IPS-20b (cell line): ENCODE measurements around the gene OR10H1.
"Not testable (repeated sequence)": the region's sequence is repeated elsewhere in the genome, so short reads cannot be mapped to it uniquely, and the experiment has no call there.

ENCODE experiments used
- H3K27ac ChIP-seq: one replicate; pipeline ENCODE4 v1.5.1; 2013; ENCODE audit warnings: low read length
- H3K27me3 ChIP-seq: 2 replicates; pipeline ENCODE4 v1.6.1; 2013; ENCODE audit warnings: mild to moderate bottlenecking, low read length, inconsistent platforms; ENCODE audit not compliant: insufficient read depth
- H3K36me3 ChIP-seq: 2 replicates; pipeline ENCODE4 v1.6.1; 2013; ENCODE audit warnings: low read depth, mild to moderate bottlenecking, inconsistent platforms, low read length, moderate library complexity; ENCODE audit not compliant: insufficient read depth
- H3K4me1 ChIP-seq: 2 replicates; pipeline ENCODE4 v1.6.1; 2013; ENCODE audit warnings: mild to moderate bottlenecking, control low read depth, inconsistent platforms, low read length, moderate library complexity; ENCODE audit not compliant: insufficient read depth
- H3K4me3 ChIP-seq: 2 replicates; pipeline ENCODE4 v1.5.1; 2013; ENCODE audit warnings: mild to moderate bottlenecking, low read length, inconsistent platforms
- H3K9ac ChIP-seq: 2 replicates; pipeline ENCODE4 v1.6.1; 2013; ENCODE audit warnings: low read depth, mild to moderate bottlenecking, inconsistent platforms, low read length, moderate library complexity
- H3K9me3 ChIP-seq: 2 replicates; pipeline ENCODE4 v1.6.1; 2013; ENCODE audit warnings: mild to moderate bottlenecking, low read depth, low read length, inconsistent platforms; ENCODE audit not compliant: insufficient read depth

OR10H1 gene

DNA sequence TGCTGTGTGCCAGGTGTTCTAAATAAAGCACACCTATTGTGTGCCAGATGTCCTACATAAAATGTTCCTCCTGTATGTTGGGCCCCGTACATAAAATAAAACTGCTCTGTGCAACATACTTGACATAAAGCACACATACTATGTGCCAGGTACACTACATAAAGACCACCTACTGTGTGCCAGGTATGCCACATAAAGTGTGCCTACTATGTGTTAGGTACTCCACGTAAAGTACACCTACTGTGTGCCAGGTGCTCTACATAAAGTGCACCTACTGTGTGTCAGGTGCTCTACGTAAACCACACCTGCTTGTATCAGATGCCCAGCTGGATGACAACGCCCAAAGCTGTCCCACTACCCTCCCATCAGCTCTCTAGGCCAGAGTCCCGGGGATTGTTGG is 33.8 kb downstream of the OR10H1 start:
- no peak overlapping the region for H3K27ac ChIP-seq
- H3K9ac ChIP-seq = no peak overlapping the region
- no peaks in the 10 kb centered on the region for H3K4me1 ChIP-seq
- no peaks in the 10 kb centered on the region for H3K36me3 ChIP-seq
- no peak overlapping the region for H3K4me3 ChIP-seq
- no peaks in the 10 kb centered on the region for H3K27me3 ChIP-seq
- H3K9me3 ChIP-seq = peaks cover 70% of the 10 kb centered on the region

DNA sequence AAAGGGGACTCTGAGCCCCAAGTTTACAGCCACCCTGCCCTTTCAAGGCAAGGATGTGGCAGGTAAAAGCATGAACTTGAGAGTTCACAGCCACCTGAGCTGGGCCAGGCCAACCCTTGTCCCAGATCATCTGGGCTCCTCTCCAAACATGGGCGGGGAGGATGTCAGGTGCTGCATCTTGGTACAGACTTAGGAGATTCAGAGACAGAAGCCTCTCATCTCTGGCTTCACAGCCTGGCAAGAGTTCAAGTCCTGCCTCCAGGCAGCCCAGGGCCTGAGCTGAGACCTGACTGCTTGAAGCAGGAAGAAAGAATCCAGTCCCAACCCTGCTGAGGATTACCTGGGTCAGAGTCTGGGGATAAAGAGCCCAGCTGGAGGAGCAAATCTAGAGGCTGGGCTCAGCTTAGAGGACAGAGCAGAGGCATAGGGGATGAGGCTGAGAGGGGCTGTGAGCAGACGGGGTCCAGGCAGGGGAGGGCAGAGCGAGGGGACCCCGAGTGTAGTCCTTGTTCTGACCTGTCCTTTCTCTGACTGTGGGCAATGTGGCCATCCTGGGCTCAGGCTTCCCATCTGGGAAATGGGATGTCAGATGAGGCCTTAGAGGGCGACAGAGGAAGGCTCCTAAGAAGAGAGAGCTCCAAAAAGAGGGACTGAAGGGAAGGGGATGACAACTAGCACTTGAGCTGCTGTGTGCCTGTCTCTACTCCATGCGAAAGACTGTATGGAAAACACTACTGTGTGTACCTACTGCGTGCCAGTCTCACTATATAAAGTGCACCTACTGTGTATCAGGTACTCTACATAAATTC is 34.6 kb downstream of the OR10H1 start:
- no peak overlapping the region for H3K27ac ChIP-seq
- H3K4me3 ChIP-seq = no peak overlapping the region
- no peaks in the 10 kb centered on the region for H3K36me3 ChIP-seq
- H3K9ac ChIP-seq = no peak overlapping the region
- H3K9me3 ChIP-seq = peaks cover 74% of the 10 kb centered on the region
- no peaks in the 10 kb centered on the region for H3K27me3 ChIP-seq
- H3K4me1 ChIP-seq = no peaks in the 10 kb centered on the region

DNA sequence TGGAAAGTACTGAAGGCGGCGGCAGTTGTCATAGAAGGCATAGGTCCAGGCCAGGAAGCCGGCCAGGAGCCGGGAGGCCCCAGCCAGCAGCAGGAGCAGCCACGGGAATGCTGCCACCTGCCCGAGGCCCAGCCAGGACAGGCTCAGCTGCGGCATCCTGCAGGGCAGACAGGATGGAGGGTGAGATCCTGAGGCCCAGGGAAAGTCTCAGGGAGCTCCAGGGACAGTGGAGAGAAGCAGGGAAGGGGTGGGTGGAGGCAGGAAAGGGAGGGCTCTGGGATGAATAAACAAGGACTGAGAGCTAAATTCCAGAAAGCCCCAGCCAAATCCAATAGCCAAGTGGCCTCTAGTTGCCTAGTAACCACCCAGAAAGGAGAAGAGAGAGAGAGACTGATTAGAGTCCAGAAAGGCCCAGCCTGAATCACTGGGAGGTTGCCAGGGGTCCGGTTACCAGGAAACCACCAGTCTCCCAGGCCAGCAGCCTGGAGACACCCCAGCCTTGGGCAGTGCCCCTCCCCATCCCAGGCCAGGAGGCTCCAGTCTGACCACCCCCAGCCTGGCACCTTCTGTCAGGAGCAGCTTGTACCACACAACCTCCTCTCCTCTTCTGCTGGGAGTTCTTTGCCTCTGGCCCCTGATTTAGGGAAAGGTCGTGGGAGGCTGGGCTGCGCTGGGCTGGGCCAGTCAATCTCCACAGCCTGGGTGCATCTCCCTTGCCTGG is 35.5 kb downstream of the OR10H1 start:
- Histone ChIP-seq H3K9ac (no peak overlapping the region), H3K9me3 (peaks cover 83% of the 10 kb centered on the region), H3K4me3 (no peak overlapping the region), H3K4me1 (no peaks in the 10 kb centered on the region), H3K27ac (no peak overlapping the region), H3K36me3 (no peaks in the 10 kb centered on the region), H3K27me3 (no peaks in the 10 kb centered on the region)

DNA sequence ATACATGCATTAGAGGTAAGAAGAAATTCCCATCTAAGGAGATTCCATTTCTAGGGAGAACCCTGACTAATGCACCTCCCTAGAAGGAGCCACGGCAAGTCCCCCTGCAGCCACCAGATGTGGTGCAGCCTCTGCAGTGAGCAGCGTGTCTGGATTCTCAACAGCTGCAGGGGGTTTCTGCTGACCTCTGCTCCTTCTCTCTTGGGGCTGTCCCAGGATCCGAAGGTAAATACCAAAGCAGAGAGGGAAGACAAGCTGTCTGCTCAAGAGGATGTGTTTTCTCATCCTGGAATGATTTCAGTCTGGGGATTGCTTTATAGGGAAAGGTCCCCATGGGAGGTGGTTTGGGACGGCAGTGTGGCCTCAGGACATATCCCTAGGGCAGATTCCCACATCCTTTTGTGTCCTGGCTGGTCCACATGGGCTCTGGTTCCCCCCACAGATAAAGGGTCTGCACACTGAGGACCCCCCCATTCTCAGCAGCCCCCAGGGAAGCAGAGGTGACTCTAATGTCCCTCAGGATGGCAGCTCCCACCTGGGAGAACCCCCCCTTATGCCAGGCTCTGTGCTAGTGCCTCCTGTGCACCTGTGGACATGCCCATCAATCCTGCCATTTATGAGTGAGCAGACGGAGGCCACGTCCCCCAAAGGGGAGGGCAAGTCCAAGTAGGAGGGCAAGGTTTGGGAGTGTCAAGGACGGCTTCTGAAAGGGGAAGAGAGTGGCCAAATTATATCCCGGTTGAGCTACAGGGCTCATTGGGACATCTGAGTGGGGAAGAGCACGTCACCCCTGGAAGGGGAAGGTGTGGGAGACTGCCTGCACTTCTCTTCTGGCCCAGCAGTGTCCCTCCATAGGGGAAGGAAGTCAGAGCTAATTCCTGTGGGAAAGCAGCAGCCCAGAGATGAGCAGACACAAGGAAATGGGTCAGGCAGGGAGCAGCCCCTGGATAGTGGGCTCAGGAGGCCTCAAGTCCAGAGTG is 38.2 kb downstream of the OR10H1 start:
- no peaks in the 10 kb centered on the region for H3K27me3 ChIP-seq
- no peak overlapping the region for H3K9ac ChIP-seq
- H3K4me1 ChIP-seq = no peaks in the 10 kb centered on the region
- H3K4me3 ChIP-seq = no peak overlapping the region
- H3K27ac ChIP-seq = no peak overlapping the region
- no peaks in the 10 kb centered on the region for H3K36me3 ChIP-seq
- peaks cover 87% of the 10 kb centered on the region for H3K9me3 ChIP-seq

DNA sequence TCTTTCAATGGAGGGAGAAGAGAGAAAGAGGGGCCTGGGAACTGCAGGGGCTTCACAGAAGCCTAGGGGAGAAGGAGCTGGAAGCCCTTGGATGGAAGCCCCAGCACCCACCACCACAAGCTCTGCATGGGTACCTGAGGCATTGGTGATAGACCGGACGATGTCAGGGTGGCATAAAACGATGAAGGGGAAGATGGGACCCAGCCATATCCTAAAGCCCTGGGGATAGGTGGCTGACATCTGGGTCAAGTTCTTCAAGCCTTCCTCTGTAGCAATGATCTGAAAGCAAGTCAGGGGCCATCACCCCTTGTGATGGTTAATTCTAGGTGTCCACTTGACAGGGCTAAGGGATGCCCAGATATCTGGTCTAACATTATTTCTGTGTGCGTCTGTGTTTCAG is 39.2 kb downstream of the OR10H1 start:
- peaks cover 86% of the 10 kb centered on the region for H3K9me3 ChIP-seq
- H3K4me1 ChIP-seq = no peaks in the 10 kb centered on the region
- H3K9ac ChIP-seq = no peak overlapping the region
- no peaks in the 10 kb centered on the region for H3K36me3 ChIP-seq
- H3K4me3 ChIP-seq = no peak overlapping the region
- H3K27me3 ChIP-seq = no peaks in the 10 kb centered on the region
- no peak overlapping the region for H3K27ac ChIP-seq

DNA sequence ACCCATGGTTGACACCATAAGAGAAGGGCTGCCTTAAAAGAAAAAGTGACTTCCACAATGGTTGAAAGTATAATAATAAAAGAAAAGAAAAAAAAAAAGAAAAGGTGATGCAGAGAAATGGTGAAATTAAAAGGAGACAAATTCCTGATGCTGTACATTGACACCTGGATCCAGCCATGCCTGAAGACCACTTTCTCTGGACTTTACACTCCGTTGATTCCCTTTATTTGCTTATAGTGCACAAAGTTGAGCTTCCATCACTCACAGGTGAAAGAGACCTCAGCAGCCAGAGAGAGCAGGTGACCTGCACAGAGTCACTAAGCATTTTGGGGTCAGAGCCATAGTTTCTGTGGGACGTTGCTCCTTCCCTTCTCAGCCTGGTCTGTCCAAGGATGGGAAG is 40.2 kb downstream of the OR10H1 start:
- no peaks in the 10 kb centered on the region for H3K4me1 ChIP-seq
- H3K9ac ChIP-seq = no peak overlapping the region
- peak overlapping the region; percentile 18; the same call in 1 of the 2 replicates for H3K4me3 ChIP-seq
- no peak overlapping the region for H3K27ac ChIP-seq
- H3K27me3 ChIP-seq = no peaks in the 10 kb centered on the region
- H3K9me3 ChIP-seq = peaks cover 86% of the 10 kb centered on the region
- H3K36me3 ChIP-seq = no peaks in the 10 kb centered on the region

DNA sequence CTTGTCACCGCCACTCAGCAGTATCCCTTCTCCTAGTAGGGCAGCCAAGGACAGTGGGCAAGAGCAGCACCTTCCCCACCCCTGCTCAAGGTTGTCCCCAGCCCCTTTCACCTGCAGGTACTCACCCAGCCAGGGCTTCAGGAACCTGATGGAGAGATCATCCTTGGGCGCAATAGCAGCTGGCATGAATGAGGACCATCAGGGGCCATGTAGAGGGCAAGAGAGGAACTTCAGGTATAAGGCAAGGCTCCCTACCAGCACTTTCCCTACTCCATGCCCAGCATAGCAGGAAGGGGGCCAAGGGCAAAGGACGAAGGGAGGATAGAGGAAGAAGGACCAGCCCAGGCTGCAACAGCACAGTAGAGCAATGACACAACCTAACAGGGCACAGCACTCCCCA is 41.3 kb downstream of the OR10H1 start:
- H3K4me1 ChIP-seq, H3K4me3 ChIP-seq, H3K9ac ChIP-seq, H3K27me3 ChIP-seq, H3K36me3 ChIP-seq, H3K27ac ChIP-seq: not testable (repeated sequence)
- H3K9me3 ChIP-seq = peaks cover 86% of the 10 kb centered on the region

DNA sequence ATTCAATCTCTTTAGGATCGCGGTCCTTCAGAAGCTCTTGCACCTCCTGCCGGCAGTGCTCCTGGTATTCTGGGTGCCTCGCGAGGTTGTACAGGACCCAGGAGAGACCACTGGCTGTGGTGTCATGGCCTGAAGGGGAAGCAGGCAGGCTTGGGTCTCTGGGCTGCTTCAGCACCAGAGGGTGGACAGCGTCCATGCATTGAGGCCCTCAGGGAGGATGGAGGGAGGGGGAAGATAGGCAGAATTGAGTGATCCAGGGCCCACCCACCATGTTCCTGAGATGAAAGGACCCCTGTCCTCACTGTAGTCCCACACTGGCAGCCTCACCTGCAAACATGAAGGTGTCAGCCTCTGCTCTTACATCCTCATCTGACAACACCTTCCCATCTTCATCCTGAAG is 45.9 kb downstream of the OR10H1 start:
- Histone ChIP-seq H3K4me3 (no peak overlapping the region), H3K4me1 (no peaks in the 10 kb centered on the region), H3K27me3 (no peaks in the 10 kb centered on the region), H3K9me3 (peaks cover 95% of the 10 kb centered on the region), H3K36me3 (no peaks in the 10 kb centered on the region), H3K27ac (no peak overlapping the region), H3K9ac (no peak overlapping the region)

DNA sequence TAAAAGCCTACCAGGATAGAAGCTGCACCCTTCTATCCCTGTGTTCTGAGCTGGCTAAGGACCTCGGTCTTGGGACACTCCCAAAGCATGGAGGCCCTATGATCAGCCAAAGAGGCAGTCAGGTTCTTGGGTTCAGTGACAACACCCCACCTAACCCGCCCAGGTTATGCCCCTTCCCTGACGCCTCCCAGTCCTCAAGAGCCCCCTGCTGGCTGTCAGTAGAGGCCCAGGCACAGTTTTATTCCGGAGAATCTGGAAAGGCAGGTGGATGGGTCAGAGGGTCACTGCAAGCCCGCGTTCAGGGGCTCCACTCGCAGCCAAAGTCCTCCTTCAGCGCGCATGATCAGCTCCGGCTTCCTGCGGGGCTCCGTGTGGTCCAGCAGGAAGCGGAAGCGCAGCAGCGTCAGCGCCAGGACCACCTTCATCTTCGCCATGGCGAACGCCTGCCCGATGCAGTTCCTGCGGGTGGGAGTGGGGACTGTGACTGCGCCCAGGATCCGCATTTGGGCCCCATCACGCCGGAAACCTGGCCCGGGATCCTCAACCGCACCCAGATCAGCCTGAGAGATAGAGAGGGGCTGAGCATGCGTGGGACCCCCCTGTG is 55.4 kb downstream of the OR10H1 start:
- peaks cover 90% of the 10 kb centered on the region for H3K9me3 ChIP-seq
- no peaks in the 10 kb centered on the region for H3K4me1 ChIP-seq
- H3K4me3 ChIP-seq = no peak overlapping the region
- H3K9ac ChIP-seq = no peak overlapping the region
- H3K27me3 ChIP-seq = no peaks in the 10 kb centered on the region
- no peak overlapping the region for H3K27ac ChIP-seq
- no peaks in the 10 kb centered on the region for H3K36me3 ChIP-seq

DNA sequence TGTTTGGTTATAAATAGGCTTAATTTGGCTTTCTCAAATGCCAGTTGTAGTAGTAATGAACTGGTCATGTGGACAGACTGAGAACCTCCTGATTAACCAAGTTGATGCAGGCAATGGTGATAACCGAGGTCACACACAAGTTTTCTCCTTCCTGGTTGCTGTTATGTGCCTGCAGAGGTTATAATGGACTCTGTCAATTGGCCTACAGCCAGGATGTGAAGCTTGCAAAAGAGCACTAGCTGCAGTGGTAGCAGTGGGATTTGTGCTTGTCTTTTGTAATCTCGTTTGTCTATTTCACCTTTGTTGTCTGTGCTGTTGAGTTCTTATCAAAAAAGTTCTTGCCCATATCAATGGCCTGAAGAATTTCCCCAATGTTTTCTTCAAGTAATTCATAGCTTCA is 57.1 kb downstream of the OR10H1 start:
- no peaks in the 10 kb centered on the region for H3K36me3 ChIP-seq
- no peaks in the 10 kb centered on the region for H3K4me1 ChIP-seq
- H3K4me3 ChIP-seq = no peak overlapping the region
- H3K27ac ChIP-seq = no peak overlapping the region
- H3K9ac ChIP-seq = no peak overlapping the region
- peaks cover 94% of the 10 kb centered on the region for H3K9me3 ChIP-seq
- no peaks in the 10 kb centered on the region for H3K27me3 ChIP-seq
